ENCODE data around the gene CDPF1.
"Not testable (repeated sequence)": the region's sequence is repeated elsewhere in the genome, so short reads cannot be mapped to it uniquely, and the experiment has no call there.

The CDPF1 gene

GRCh38 chr22:46224044-46224897, 25.8 kb downstream of the CDPF1 start:
- no peak for DNase-seq

DNA sequence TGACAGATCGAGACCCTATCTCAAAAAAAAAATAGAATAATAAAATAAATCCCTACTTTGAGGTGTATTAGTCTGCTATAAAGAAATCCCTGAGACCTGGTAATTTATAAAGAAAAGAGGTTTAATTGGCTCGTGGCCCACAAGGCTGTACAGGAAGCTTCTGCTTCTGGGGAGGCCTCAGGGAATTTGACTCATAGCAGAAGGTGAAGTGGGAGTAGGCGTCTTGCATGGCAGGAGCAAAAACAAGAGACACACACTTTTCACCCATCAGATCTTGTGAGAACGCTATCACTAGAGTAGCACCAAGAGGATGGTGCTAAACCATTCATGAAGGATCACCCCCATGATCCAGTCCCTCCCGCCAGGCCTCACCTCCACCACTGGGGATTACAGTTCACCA, 29.2 kb downstream of the CDPF1 start:
- no peak for DNase-seq

DNA sequence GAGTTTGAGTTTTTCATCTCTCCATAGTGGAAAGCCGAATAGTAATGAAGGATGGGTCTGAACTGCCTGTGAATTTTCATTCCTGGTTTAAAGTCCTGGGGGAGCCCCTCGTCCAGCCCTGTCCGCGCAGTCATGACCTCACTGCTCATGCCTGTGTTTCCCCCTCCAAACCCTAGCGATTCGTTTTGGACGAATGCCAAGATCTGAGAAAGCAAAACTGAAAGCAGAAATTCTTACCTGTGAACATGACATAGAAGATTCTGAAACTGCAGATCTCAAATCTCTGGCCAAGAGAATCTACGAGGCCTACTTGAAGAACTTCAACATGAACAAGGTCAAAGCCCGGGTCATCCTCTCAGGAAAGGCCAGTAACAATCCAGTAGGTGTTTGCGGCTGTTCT, 30.5 kb downstream of the CDPF1 start:
- no peak for DNase-seq

- no peak for DNase-seq
Observed at GRCh38 chr22:46214616-46215015, 35.5 kb downstream of the CDPF1 start.

DNA sequence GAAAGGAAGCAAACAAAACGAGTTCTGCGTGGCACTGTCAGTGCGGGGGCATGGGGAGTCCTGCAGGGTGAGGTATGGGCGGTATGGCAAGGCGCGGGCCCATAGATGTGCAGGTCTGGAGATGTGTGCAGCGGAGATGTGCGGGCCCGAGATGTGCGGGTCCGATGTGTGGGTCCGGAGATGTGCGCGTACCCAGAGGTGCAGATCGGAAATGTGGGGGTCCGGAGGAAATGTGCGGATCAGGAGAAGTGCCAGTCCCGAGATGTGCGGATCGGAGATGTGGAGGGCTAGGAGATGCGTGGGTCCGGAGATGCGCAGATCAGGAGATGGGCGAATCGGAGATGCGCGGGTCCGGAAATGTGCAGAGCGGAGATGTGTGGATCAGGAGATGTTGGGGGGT, 35.9 kb downstream of the CDPF1 start:
- no peak for DNase-seq

DNA sequence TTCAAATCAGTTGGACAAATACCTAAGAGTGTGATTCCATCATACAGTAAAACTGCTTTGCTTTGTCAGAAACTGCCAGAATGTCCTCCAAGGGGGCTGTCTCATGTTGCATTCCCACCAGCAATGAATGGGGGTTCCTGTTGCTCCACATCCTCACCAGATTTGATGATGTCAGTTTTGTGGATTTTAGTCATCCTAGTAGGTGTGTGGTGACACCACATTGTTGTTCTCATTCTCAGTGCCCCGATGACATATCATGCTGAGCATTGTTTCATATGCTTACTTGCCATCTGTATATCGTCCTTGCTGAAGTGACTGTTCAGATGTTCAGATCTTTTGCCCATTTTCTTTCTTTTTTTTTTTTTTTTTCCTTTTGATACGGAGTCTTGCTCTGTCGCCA, 37.0 kb downstream of the CDPF1 start:
- DNase-seq, result no peak

DNA sequence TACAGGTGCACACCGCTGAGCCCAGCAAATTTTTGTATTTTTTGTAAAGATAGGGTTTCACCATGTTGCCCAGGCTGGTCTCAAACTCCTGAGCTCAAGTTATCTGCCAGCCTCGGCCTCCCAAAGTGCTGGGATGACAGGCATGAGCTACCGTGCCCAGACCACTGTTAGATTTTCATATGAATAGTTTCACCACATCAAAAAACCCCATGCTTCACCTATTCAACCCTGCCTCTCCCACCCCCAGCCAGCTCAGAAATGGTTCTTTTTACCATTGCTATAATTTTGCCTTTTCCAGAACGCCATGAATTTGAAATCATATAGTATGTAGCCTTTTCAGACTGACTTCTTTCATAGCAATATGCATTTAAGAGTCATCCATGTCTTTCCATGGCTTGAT, 37.9 kb downstream of the CDPF1 start:
- DNase-seq, result no peak

GRCh38 chr22:46209262-46209661, 40.8 kb downstream of the CDPF1 start:
- DNase-seq, result no peak

- DNase-seq, result no peak
Observed at GRCh38 chr22:46203601-46203980, 46.5 kb downstream of the CDPF1 start.

DNA sequence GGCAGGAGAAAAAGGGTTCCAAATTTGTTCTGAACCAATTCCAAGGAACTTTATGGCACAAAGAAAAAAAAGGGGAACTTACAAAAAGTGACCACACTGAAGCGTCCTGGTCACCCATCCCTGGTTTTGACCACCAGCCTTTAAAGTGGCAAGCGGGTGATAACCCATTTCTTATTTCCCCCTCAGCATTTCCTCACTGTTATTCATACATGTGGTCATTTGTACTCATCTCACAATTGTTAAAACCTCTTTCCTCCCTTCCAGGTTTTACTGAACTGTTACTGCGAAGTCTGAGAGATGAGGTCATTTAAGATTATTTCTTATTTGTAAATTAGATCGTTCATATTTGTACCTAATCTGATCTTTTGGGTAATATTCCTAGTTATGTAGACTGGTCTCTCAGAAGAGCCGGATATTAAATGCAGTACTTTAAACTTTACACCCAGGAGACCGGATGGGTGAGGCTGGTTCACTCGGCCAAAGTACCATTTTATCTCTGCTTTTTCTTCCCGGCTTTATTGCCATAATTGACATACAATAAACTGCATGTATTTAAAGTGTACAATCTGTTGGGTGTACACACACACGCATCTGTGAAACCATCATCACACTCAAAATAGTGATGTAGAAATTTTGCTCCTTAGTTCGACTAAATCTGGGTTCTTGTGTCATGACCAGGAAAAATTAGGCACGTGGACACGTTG, 47.0 kb downstream of the CDPF1 start:
- DNase-seq, result no peak

DNA sequence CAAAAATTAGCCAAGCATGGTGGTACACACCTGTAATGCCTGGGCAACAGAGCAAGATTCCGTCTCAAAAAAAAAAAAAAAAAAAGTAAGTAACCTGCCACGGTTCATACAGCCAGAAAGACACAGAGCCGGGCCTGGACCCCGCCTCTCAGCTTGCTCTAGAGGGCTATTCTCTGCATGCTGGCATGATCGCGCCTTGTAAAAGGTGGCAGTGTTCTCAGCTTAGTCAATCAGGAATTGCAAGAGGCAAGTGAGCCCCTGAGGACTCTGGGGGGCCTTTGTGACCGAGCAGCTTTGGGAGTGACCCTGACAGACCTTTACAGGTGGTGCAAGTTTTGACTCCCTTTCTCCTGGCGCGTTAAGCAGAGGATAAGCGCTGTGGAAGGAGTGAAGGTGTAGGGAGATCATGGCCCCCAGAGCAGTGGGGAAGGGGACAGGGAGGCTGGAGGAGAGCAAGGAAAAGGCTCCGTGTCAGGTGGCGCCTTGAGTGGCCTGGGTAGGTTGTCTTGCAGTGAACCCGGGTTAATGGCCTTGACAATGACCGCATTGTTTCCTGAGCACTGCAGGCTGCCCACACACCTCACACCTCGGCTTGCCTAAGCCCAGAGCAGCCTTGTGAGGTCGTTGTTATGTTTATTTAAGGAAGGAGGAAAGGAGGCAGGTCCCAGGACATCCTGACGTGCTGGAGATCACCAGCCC, 48.9 kb downstream of the CDPF1 start:
- no peak for DNase-seq

- not testable (repeated sequence) for DNase-seq
Observed at GRCh38 chr22:46198806-46199205, 51.3 kb downstream of the CDPF1 start.

DNA sequence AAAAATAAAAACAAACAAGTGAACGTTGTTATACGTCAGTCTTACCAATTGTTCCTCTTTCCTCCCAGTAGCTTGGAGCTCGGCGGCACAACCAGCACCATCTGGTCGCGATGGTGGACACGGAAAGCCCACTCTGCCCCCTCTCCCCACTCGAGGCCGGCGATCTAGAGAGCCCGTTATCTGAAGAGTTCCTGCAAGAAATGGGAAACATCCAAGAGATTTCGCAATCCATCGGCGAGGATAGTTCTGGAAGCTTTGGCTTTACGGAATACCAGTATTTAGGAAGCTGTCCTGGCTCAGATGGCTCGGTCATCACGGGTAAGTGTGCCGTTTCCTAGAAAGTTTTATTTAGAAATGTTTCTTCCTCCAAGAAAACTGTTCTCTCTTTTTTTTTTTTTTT, 51.8 kb downstream of the CDPF1 start:
- no peak for DNase-seq

GRCh38 chr22:46196278-46196677, 53.8 kb downstream of the CDPF1 start:
- DNase-seq, result no peak

DNA sequence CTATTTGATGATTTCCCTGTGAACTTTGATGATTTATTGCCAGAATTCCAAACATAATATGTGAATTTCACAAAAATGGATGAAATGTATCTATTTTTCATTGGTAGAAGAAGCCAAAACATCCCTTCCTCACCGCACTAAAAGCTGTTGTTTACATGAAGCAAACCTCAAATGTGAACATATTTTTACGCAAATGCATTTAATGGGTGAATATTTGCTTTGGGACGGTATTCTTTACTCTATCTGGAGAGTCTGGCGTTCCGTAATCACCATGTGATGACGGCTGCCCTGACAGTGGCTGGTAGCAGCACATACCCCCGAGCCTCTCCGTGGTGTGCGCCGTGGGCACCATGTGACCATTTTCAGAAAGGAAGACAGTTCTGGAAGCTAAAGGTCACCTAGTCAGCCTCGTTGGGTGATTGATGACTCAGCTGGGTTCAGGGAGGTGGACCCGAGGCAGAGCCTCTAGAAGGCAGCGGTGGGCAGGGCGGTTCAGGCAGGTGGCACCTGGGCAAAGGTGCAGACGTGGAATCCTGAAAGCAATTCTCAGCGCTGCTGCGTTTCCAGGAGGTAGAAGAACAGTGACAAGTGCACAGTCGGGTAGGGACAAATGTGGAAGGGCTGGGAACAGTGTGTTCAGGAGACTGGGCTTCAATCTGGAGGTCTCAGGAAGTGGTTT, 54.5 kb downstream of the CDPF1 start:
- DNase-seq, result no peak
